ENCODE measurements around the gene KRTAP12-4.
"Not testable (repeated sequence)": the region's sequence is repeated elsewhere in the genome, so short reads cannot be mapped to it uniquely, and the experiment has no call there.

Gene KRTAP12-4

DNA sequence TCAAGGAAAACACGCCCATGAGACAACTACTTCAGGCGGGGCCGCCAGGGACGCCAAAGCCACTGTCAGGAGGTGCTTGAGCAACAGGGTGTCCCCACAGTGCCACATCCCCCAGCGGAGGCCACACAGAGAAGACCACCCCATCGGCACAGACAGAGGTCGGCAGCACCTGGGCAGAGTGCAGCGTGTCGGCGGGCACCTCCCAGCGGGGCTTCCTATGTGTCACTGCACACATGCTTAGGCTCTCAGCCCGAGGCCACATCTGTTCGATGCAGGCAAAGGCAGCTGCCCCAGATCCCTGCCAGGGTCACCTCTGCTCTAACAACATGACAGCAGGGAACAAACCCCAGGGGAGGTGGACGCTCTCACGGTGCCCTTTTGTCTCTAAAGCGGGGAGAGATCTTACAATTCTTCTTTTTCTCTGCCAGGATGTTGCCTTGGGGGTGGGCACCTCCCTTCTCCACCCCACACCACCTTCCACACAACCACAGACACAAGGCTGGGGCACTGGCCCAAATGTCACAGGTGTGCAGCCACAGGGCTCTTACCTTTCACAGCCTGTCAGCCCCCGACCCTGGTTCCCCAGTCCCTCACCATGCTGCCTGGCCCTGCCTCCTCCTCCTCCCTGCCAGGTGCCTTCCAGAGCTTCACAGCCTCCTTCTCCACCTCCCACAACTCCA is 38.4 kb downstream of the KRTAP12-4 start:
- no peak for DNase-seq
- in situ Hi-C loops (cut with MboI; ENCODE audit: low pct_unique_long_range_greater_than_20kb, low sequenced_read_pairs), result no loop called here

DNA sequence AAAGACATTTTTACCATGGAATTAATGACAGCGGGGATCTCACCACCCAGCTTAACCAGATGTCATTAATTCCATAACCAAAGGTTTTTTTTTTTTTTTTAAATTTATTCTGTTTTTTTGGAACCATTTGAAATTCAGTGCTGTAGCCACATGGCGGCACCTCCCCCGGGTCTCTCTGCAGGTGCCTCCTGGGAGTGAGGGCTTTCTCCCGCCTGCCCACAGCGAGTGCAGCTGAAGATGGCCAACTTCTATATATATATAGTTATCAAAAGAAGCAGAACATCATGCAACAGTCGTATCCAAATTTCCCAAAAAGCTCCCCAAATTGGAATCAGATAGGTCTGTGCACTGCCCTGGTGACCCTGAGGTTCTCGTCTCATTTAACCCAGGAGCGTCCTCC is 39.0 kb downstream of the KRTAP12-4 start:
- no peak for DNase-seq
- in situ Hi-C loops (cut with MboI; ENCODE audit: low pct_unique_long_range_greater_than_20kb, low sequenced_read_pairs), result no loop called here

DNA sequence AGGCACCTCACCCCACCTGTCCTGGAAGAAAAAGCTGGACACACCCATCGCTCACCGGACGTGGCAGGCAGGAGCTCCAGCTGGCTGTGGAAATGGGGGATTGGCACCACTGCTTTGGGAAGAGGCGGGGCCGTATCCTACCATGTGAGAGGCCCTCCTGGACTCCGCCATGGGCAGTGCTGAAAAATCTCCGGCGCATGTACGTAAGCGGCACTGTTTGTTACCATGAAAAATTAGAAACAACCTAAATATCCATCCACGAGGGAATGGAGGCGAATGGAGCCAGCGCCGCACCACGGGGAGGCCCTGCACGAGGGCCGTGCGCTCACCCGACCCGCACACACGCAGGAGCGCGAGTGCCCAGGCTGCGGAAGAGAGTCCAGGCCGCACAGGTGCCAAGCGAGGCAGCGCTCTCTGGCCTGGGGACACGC is 39.5 kb downstream of the KRTAP12-4 start:
- DNase-seq, result no peak
- in situ Hi-C loops (cut with MboI; ENCODE audit: low pct_unique_long_range_greater_than_20kb, low sequenced_read_pairs), result no loop called here

DNA sequence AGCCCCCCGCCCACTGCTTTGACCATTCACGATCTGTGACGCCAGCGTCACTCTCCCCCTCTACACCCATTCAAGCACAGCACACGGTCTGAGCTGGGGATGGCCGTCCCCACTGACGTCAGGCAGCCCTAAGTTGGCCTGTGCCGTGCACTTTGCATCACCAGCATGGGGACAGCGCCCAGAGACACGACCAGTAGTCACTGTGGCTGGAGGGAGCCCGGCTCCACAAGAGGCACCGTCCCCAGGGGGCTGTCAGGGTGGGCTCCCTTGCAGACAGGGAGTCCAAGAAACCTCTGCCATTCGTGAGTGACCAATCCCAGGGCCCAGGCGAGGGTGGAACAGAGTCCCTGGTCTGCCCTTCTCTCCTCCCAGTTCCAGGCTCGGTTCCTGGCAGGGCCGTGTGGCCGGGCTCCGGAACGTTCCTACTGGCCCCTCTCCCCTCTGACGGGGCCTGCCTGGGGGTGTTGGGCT is 40.3 kb downstream of the KRTAP12-4 start:
- in situ Hi-C loops (cut with MboI; ENCODE audit: low pct_unique_long_range_greater_than_20kb, low sequenced_read_pairs), result no loop called here
- DNase-seq, result no peak

DNA sequence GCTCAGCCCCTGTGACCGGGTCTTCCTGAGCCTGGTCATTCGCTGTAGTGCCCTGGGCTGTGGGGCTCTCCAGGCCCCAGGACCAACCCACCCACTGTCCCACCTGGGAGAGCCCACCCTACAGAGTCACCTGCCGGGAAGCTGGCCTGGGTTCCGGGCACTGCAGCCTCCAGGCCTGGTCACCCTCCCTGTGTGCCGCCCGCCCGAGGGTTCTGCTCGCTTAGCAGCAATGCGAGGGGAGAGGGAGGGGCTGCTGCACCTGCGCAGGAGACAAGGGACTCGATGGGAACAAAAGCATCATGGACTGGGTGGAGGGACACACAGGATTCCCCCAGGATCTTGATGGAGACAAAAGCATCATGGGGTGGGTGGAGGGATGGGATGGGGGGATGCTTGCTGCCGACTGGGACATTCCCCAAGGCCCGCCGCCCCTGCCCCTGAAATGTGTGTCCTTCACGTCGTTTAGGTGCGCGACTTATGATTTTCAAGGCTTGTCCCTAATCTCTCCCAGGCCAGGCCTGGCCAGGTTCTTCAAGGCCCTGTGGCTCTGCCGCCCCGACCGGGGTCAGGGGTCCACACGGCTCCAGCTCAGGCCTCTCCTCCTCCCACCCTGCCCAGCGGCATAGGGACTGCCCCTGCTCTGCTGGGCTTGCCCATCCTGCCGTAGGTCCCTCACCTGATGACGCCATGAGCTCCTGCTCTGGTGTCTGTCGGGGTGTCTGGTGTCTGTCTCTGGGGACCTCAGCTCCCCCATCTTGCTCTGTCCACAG is 40.9 kb downstream of the KRTAP12-4 start:
- in situ Hi-C loops (cut with MboI; ENCODE audit: low pct_unique_long_range_greater_than_20kb, low sequenced_read_pairs), result no loop called here

DNA sequence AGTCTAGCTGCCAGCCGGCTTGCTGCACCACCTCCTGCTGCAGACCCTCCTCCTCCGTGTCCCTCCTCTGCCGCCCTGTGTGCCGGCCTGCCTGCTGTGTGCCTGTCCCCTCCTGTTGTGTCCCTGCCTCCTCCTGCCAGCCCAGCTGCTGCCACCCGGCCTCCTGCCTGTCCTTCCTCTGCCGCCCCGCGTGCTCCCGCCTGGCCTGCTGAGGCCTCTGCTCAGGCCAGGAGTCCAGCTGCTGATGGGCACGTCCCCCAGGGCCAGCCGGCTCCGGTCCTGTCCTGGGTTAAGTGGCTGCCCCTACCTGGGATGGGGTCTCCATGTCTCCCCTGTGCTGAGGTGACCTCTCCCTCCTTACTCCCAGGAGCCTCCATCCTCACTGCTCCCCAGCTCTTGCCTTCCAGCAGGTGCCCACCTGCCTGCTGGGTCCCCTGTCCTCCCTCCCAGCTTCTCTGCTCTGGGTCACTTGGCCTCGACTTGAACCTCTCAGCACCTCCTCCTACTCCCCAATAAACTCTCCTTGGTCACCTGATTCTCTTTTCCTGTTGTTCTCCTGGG is 41.7 kb downstream of the KRTAP12-4 start:
- DNase-seq, result no peak
- in situ Hi-C loops (cut with MboI; ENCODE audit: low pct_unique_long_range_greater_than_20kb, low sequenced_read_pairs), result no loop called here

More for the DNA sequence above, 40.9 kb downstream of the KRTAP12-4 start:
- no peak for DNase-seq

DNA sequence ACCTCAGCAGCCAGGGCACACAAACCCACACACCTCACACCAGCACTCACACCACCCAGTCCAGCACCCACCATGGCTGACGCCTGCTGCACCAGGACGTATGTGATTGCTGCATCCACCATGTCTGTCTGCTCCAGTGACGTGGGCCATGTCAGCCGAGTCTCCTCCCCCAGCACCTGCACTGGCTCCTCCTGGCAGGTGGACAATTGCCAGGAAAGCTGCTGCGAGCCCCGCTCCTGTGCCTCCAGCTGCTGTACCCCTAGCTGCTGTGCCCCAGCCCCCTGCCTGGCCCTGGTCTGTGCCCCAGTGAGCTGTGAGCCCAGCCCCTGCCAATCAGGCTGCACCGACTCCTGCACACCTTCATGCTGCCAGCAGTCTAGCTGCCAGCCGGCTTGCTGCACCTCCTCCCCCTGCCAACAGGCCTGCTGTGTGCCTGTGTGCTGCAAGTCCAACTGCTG is 42.4 kb downstream of the KRTAP12-4 start, which contains the start of gene KRTAP10-8:
KRTAP10-8 (plus strand) TSS at position 51 of the 458 bp plus-strand sequence; CDS start at position 73, 22 bp downstream.
- DNase-seq, result no peak
- in situ Hi-C loops (cut with MboI; ENCODE audit: low pct_unique_long_range_greater_than_20kb, low sequenced_read_pairs), result no loop called here

DNA sequence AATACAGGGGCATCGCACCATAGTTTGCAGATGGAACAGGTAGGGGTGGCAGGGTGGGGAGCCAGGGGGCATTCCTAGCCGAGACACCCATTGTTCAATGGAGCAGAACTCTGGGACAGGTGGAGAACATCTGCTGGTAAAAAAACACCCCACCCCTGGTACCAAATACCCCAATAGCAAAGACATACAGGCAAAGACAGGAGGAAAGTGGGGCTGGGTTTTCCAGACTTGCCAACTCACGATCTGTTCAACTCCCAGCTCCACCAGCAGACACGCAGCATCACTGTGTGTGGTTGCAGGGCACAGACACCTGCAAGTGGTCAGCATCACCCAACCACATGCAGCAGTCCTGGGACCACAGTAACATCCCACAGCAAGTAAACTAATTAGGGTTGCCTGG is 42.9 kb downstream of the KRTAP12-4 start:
- DNase-seq, result no peak
- in situ Hi-C loops (cut with MboI; ENCODE audit: low pct_unique_long_range_greater_than_20kb, low sequenced_read_pairs), result no loop called here

DNA sequence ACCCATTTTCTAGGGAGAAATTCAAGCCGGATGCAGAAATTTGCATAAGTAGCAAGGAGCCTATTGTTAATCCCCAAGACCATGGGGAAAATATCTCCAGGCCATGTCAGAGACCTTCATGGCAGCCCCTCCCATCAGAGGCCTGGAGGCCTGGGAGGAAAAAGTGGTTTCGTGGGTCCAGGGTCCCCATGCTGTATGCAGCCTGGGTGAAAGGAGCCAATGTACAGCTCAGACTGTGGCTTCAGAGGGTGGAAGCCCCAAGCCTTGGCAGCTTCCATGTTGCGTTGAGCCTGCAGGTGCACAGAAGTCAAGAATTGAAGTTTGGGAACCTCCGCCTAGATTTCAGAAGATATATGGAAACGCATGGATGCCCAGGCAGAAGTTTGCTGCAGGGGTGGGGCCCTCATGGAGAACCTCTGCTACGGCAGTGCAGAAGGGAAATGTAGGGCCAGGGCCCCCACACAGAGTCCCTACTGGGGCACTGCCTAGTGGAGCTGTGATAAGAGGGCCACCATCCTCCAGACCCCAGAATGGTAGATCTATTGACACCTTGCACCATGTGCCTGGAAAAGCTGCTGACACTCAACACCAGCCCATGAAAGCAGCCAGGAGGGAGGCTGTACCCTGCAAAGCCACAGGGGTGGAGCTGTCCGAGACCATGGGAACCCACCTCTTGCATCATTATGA is 44.2 kb downstream of the KRTAP12-4 start:
- in situ Hi-C loops (cut with MboI; ENCODE audit: low pct_unique_long_range_greater_than_20kb, low sequenced_read_pairs); DNase-seq: not testable (repeated sequence)

DNA sequence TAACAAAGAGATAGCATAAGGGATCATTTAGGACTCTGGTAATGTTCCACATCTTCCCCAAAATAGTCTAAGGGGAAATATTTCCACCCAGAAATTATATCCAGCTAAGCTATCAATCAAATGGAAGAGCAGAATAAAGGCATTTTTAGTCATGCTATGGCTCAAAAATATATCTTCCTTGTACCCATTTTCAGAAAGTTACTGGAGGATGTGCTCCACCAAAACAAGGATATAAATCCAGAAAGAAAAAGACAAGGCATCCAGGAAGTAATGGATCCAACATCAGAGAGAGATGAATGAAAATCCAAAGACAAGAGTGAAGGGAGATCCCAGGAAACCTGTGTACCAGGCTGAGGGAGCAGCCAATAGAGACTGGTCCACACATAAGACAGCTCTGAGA is 45.3 kb downstream of the KRTAP12-4 start:
- DNase-seq, result no peak
- in situ Hi-C loops (cut with MboI; ENCODE audit: low pct_unique_long_range_greater_than_20kb, low sequenced_read_pairs), result no loop called here

DNA sequence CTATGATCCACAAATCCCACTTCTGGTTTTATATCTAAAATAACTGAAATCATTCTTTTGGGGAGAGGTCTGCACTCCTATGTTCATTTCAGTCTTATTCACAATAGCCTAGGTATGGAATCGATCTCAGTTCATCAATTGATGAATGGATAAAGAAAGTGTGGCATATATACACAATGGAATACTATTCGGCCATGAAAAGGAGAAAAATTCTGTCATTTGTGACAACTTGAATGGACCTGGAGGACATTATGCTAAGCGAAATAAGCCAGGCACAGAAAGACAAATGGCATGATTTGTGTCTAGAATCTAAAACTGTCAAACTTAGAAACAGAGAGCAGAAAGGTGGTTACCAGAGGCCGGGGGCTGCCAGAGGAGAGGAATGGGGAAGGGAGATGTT is 48.0 kb downstream of the KRTAP12-4 start:
- DNase-seq, result no peak
- in situ Hi-C loops (cut with MboI; ENCODE audit: low pct_unique_long_range_greater_than_20kb, low sequenced_read_pairs), result no loop called here
